ENCODE data around the gene TRABD2B. TPM values are rescaled to one million over a fixed set of nuclear protein-coding genes. Genes with fewer than 3 reads are reported as not detected.

The TRABD2B gene
- polyA plus RNA-seq, 1 donor = 21.2 TPM

- no peak for DNase-seq
Observed at GRCh38 chr1:47797575-47797974, 199.6 kb downstream of the TRABD2B start.

GRCh38 chr1:47796626-47797025, 200.6 kb downstream of the TRABD2B start:
- DNase-seq = no peak

DNA sequence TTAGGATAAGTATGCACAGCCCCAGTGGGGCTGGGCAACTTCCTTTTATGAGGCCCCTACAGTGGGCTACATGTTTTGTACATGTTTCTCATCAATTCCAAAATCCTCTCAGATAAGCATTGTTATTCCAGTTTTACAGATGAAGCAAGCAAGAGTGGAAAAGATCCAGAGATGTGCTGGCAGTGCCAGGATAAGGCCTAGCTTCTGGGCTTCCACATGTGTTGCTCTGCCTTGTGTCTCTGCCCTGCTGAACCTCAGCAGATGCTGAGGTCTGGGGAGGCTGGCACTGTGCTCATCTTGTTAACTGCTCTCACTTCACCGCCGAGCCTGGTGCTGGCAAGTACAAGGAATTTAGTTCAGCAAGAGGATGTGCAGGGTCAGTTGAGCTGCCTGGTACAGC, 202.1 kb downstream of the TRABD2B start:
- DNase-seq = no peak

GRCh38 chr1:47794530-47794929, 202.7 kb downstream of the TRABD2B start:
- DNase-seq = no peak

- DNase-seq = no peak
Observed at GRCh38 chr1:47794081-47794480, 203.1 kb downstream of the TRABD2B start.

- no peak for DNase-seq
Observed at GRCh38 chr1:47793563-47793962, 203.6 kb downstream of the TRABD2B start.

- DNase-seq = no peak
Observed at GRCh38 chr1:47792779-47793178, 204.4 kb downstream of the TRABD2B start.

DNA sequence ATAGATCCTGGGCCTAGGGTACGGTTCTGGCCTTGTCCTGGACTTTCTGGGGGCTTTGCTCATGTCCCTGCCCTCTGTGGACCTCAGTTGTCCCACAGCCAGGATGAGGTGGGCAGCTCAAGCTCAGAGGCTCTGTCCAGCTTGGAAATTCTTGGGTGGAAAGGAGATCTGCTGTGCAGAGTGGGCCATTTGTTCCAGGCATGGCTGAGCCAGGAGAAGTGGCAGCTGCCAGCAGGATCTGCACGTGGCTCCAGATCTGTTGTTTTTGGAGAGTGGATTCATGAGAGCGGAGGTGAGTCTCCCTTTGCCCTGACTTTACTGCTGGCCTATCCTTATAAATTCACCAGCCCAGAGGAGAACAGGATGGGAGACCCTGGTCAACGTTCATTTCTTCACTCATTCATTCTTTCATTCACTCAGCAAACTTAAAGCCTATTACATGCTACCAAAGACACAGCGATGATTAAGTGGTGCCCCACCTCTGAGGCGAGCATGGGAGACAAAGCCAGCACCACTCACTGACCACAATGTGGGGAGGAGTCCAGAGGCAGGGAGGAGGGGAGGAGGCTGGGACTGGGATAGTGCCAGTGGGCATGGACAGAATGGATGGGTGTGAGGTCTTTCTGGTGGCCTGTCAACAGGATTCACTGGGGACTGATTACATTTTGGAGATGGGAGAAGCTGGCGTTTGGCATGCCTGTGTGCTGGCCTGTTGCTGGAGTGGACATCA, 205.1 kb downstream of the TRABD2B start:
- DNase-seq = no peak

GRCh38 chr1:47788761-47789160, 208.4 kb downstream of the TRABD2B start:
- no peak for DNase-seq

DNA sequence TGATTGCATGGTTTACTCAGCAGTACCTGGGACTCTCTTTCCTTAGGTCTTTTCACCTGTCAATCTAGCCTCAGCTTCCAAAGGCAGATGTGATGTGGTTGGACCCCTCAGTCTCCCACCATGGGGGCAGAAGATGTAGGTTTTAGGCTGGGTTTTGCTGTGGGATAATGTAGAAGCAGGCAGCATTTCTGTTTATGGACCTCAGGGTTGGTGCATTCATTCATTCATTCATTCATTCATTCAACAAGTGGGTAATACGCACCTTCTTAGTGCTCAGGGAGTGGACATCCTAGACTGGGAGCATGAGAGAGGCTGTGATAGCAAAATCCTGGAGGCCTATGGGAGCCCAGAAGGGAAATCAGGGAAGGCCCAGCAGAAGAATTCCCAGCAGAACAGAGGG, 209.6 kb downstream of the TRABD2B start:
- DNase-seq = no peak

DNA sequence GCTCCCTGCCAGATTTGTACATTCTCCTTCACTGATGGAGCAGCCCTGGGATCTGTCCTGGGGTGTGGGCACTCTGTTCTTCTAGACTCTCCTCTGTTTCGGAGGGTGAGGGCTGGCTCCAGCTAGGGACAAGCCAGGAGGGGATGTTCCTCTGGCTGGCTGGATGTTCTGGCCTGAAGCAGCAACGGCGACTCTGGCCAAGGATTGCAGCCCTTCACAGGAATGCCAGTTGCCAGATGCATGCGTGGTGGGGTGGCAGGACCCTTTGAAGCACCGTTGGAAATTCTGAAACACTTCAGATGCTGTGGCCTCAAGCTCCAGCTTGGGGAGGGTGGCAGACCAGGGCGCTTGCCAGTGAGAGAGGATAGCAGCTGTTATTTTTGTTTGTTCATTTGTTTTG, 210.9 kb downstream of the TRABD2B start:
- DNase-seq = no peak

GRCh38 chr1:47785561-47786271, 211.5 kb downstream of the TRABD2B start:
- DNase-seq = no peak

- DNase-seq = no peak
Observed at GRCh38 chr1:47785118-47785517, 212.1 kb downstream of the TRABD2B start.

DNA sequence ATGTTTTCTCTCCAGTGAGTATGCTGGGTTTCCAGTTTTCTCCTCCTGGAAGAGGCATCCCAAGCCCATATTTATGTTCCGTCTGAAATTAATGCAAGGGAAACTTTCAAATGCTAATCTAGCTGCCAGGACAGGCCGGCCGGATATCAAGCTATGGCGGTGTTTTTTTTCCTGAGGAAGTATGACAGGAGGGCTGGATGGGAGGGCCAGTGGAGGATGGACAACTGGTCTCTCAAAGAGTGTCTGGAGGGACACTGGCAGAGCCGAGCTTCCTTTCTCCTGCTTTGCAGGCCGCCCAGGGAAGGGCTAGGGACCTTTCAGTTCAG, 212.7 kb downstream of the TRABD2B start:
- DNase-seq = no peak

- DNase-seq = no peak
Observed at GRCh38 chr1:47783638-47784496, 213.3 kb downstream of the TRABD2B start.

DNA sequence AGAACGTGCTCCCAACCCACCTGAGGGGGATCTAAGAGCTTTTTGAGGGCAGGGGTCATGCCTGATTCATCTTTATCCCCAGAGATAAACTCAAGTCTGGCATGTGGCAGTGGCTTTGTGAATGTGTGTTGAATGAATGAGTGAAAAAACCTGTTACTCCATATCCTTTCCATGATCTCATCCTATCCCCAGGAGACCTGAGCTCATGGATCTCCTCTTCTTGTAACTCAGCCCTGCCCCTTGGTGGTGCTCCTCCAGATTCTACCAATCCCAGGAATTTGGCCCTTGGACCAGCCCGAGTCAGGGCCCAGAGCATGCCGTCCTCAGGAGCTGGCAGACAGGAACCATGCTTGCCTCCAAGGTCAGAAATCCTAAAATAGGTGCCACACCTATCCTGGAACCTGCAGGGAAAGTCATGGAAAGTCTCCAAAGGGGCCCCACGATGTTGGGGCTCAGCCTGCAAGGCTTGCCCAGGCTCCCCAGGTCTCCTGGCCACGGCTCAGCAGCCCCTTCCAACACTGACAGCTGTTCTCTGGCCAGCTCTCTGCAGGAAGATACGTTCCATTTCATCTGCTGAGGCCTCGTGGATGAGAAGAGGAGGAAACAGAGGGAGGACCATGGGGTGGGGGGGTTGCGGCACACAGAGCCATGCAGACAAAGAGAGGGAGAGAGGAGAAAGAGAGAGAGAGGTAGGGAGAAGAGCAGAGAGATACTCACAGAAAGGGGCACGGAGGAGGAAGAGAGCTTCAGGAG, 214.6 kb downstream of the TRABD2B start:
- DNase-seq = no peak

GRCh38 chr1:47781171-47781959, 215.8 kb downstream of the TRABD2B start:
- DNase-seq = no peak

DNA sequence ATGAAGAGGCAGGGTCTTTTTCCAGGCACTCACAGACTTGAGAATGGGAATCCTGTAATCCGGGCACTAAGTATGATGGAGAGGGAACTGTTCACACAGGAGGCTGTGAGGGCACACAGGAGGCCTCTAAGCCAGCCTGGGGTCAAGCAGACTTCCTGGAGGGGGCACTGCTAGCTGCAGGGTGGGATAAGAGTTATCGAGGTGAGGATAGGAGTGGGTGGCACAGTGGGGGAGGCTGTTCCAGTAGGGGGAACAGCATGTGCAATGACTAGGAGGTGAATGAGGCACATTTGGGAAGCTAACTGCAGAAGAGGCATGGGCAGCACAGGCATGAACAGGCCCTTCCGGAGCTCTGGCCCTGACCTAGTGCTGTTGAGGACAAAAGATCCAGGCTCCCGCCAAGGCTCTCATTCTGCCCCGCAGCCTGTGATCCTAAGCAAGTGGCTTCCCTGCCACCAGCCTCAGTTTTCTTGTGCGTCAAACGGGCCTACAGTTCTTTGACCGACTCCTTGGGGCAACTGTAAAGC, 216.7 kb downstream of the TRABD2B start:
- DNase-seq = no peak

DNA sequence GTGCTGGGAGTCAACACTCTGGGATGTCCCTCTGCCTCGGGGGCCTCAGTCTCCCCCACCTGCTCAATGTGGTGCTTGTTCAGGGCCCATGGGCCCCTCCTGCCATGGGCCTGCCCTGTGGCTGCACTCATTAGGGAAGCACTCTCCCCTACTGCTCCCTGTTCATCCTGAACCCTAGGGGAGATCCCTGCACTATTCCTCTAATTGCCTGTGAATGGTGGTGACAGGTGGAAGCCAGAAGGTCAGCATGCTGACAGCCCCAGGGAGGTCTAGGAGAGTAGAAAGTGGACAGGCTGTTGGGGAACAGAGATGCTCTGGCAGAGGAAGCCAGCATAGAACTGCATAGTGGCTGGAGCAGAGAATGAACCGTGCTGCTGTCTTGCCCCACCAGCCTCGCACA, 217.6 kb downstream of the TRABD2B start:
- no peak for DNase-seq

GRCh38 chr1:47778280-47778679, 218.9 kb downstream of the TRABD2B start:
- no peak for DNase-seq

DNA sequence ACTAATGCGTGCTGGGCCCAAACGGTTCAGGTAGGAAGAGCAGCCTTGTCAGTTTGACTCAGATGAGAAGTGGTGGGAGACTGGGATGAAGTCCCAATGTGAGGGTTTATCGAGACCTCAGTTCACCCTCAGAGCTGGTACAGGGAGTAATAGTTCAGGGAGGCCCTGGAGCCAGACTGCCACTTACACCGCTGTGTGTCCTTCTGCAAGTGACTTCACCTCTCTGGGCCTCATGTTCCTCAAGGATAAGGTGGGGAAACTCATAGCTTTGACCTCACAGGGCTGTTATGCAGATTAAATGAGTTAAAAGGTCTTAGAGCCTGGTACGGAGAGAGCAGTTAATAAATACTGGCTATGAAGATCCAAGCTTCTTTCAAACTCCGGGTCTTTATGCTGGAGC, 219.9 kb downstream of the TRABD2B start:
- no peak for DNase-seq
